ENCODE results near the gene PMS1. TPM values are rescaled to one million over a fixed set of nuclear protein-coding genes. Genes with fewer than 3 reads are reported as not detected.

PMS1 gene
- total RNA-seq, 4 donors from 2014 or later = 16.7 to 36.9 (median 22.6) TPM

DNA sequence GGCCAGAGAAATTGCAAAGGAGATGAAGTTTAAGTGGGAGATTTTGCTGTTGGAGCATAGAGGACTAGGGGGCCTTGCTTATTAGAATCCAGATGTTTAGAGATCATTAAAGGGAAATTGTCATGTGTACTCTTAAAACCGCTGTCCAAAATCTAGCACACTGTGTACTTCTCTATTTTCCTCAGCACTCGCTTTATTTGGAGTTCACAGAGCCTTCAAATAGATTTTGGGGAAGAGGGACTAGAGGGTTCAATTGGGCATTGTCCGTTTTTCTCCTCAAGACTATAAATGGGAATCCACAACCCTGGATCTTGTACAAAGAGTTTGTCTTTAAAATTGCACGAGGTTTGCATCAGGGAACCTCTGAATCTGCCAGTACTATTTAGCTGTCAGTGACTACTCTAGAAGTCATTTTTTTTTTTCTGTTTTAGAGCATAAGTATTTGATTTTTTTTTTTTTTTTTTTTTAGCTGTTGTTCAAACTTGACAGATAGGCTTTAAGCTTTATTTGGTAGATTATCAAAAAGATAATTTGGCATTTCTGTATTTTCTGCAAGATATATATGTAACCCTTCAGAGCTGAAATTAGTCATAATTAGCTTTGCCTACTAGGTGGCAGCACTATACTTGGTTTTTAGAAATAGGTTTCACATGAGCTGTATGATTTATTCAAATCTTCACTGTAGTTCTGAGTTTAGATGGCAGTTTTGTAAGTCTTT lies 14.2 kb downstream of the PMS1 start:
- TF ChIP-seq, protein P1, sequence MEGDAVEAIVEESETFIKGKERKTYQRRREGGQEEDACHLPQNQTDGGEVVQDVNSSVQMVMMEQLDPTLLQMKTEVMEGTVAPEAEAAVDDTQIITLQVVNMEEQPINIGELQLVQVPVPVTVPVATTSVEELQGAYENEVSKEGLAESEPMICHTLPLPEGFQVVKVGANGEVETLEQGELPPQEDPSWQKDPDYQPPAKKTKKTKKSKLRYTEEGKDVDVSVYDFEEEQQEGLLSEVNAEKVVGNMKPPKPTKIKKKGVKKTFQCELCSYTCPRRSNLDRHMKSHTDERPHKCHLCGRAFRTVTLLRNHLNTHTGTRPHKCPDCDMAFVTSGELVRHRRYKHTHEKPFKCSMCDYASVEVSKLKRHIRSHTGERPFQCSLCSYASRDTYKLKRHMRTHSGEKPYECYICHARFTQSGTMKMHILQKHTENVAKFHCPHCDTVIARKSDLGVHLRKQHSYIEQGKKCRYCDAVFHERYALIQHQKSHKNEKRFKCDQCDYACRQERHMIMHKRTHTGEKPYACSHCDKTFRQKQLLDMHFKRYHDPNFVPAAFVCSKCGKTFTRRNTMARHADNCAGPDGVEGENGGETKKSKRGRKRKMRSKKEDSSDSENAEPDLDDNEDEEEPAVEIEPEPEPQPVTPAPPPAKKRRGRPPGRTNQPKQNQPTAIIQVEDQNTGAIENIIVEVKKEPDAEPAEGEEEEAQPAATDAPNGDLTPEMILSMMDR (IDR thresholded peaks at IDR 0.05; ENCODE audit: low read depth) = no peak

DNA sequence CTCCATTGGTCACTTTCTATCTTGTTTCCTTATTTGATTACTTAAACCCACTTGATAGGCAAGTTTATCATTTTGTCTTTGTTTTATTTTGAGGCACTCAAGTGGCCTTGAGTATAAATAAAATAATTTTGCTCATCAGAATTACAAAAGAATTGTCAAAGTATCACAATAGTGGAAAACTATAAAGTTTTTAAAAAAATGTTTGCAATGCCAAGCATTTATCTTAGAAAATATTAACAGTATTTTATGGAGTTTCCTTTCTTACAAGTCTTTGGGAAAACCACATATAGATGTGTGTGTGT lies 14.7 kb downstream of the PMS1 start:
- TF ChIP-seq, protein P1 (IDR thresholded peaks at IDR 0.05; ENCODE audit: low read depth) = no peak

DNA sequence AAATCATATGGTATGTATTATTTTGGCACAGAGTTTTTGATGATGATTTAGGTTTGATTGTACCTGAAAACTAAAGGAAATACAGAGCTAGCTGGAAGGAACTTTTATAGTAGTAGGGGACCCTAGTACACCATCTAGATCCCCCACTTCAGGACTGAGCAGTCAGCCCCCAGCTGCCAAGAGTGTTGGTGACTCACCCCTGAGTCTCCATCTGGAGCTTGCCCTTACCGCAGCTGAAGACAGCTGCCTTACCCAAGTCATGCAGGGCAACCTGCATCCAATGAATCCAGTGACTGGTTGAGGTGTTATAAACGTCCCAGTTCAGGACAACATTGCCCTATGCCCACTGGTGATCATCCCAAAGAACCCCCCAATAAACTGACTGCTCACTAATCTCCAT lies 15.3 kb downstream of the PMS1 start:
- TF ChIP-seq, protein P1 (IDR thresholded peaks at IDR 0.05; ENCODE audit: low read depth) = no peak

DNA sequence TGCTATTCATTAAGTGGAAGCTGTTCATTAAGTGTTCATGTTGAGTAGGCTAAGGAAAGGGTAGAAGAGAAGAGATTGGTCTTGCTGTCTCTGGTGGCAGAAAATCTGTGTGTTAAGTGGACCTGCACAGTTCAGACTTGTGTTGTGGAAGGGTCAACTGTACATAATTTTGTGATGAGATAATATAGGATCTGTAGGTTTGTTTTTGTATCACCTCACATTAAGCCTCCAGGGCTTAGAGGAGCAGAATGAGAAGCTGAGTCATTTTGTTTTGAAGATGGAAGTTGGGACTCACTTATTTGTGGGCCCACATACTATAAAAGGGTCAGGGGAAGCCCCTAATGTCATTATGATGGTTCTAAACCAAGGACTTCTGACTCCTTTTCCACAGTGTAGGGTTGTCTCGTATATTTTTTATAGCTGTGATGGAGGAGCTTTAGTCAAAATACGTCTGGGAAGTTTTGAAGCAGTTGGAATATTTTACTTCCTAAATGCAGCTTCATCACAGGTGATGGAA lies 18.2 kb downstream of the PMS1 start:
- TF ChIP-seq, protein P1 (IDR thresholded peaks at IDR 0.05; ENCODE audit: low read depth) = no peak

DNA sequence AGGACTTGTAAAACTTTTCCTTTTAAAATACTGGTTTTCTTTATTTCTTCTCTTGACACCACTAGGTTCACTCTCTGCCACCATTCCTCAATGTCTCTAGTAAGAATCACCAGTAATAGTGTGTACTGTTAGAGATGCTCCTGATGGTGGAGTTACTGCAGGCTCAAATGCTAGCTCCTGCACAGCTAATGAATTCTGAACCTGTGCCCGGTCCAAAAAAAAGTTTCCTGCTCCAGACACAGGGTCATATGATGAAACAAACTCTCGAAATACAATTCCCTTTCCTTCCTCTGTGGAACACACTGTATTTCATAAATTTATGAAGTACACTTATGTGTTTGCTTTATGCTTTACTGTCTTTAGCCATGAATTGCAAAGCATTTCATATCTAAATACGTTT lies 19.2 kb downstream of the PMS1 start:
- TF ChIP-seq, protein P1 (IDR thresholded peaks at IDR 0.05; ENCODE audit: low read depth) = no peak

DNA sequence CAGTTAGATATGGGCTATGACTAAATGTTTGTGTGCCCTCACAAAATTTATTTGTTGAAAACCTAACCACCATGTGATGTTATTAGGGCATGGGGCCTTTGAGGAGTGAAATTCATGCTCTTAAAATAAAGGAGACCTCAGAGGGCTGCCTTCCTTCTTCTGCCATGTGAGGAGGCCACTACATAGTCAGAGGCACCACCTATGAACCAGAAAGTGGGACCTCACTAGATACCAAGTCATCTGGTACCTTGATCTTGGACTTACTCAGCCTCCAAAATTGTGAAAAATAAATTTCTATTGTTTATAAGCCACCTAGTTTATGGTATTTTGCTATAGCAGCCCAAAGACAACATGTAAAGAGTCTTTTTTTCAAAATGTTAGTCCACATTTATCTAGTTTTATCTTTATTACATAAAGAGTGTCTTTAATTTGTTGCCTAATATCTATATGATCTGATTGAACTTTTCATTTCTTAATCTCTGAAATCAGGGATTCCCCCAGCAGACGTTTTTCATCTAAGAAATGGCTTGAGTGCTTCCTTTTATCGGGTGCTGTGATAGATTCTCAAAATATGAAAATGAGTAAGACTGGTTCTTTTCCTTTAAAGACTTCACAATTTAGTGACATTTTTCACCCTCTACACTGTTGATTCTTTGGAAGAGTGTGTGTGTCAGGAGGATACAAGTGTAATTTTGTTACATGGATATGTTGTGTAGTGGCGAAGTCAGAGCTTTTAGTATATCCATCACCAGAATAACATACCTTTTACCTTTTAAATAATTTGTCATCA lies 34.2 kb downstream of the PMS1 start:
- TF ChIP-seq, protein P1 (IDR thresholded peaks at IDR 0.05; ENCODE audit: low read depth) = no peak

DNA sequence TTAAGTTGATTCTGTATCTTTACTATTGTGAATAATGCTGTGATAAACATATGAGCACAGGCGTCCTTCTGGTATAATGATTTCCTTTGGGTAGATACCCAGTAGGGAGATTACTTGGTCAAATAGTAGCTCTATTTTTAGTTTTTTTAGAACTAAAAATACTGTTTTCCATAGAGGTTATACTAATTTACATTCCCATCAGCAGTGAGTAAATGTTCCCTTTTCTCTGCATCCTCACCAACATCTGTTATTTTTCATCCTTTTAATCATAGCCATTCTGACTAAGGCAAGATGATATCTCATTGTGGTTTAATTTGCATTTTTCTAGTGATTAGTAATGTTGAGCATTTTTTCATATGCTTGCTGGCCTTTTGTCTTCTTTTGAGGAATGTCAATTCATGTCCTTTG lies 35.1 kb downstream of the PMS1 start:
- TF ChIP-seq, protein P1 (IDR thresholded peaks at IDR 0.05; ENCODE audit: low read depth) = no peak

Measured in subcutaneous adipose tissue (tissue), 4 donors.